HCT116 (cell line): ENCODE measurements around the gene GIPC3.

Source experiments
- CEBPB ChIP-seq: IDR thresholded peaks from 2 replicates; pipeline ENCODE4 v1.6.1; 2012; ENCODE audit warnings: low read depth
- CTCF ChIP-seq, 3 experiments: fragments of 200-600 bp in 1 of 3; sonication (generic) in 1 of 3; IDR thresholded peaks in 2 of 3; conservative IDR thresholded peaks in 1 of 3; 2 replicates each; pipeline ENCODE4 v1.5.1; 2012 to 2017; ENCODE audit warnings: low read depth in 2 of 3, low read length in 2 of 3, antibody characterized with exemption in 1 of 3, borderline replicate concordance in 1 of 3, control low read depth in 1 of 3, mild to moderate bottlenecking in 1 of 3, mixed read lengths in 1 of 3, mixed run types in 1 of 3, moderate library complexity in 1 of 3; ENCODE audit not compliant: insufficient read depth in 1 of 3
- EGR1 ChIP-seq: IDR thresholded peaks from 2 replicates; pipeline ENCODE4 v1.6.1; 2012; ENCODE audit warnings: low read depth
- EZH2 ChIP-seq: fragments of 200-600 bp; sonication (generic); IDR thresholded peaks from 2 replicates; pipeline ENCODE4 v1.6.1; 2017; ENCODE audit warnings: antibody characterized with exemption, mixed run types
- EZH2phosphoT487 ChIP-seq: fragments of 200-600 bp; IDR thresholded peaks from 2 replicates; pipeline ENCODE4 v1.6.1; 2018; ENCODE audit warnings: antibody characterized with exemption, borderline replicate concordance
- MAX ChIP-seq: IDR thresholded peaks from 2 replicates; pipeline ENCODE4 v1.6.1; 2012
- POLR2A ChIP-seq: IDR thresholded peaks from 2 replicates; pipeline ENCODE4 v1.7.0; 2011; ENCODE audit warnings: borderline replicate concordance; ENCODE audit not compliant: insufficient read depth, insufficient read length; ENCODE audit errors: extremely low read depth
- SIN3A ChIP-seq: IDR thresholded peaks from 2 replicates; pipeline ENCODE4 v1.6.1; 2012; ENCODE audit warnings: low read depth
- SP1 ChIP-seq: IDR thresholded peaks from 2 replicates; pipeline ENCODE4 v1.6.1; 2012; ENCODE audit warnings: low read depth
- TCF7L2 ChIP-seq: IDR thresholded peaks from 2 replicates; pipeline ENCODE4 v1.7.0; 2011; ENCODE audit warnings: borderline replicate concordance, inconsistent platforms; ENCODE audit not compliant: insufficient read depth, insufficient read length; ENCODE audit errors: extremely low read depth
- ZFX ChIP-seq: fragments of 450-650 bp; IDR thresholded peaks from 2 replicates; pipeline ENCODE4 v1.6.1; 2017

GRCh38 chr19:3625996-3626472, 40.8 kb downstream of the GIPC3 start:
- TF ChIP-seq POLR2A (no peak), CTCF (IDR thresholded peaks at IDR 0.05 in 2 of 3, conservative IDR thresholded peaks at IDR 0.05 in 1 of 3; ENCODE audit: borderline replicate concordance in 1 of 3, insufficient read depth in 1 of 3, low read depth in 2 of 3, low read length in 2 of 3) (no peak), SP1 (no peak), TCF7L2 (no peak), EZH2phosphoT487 (no peak), EGR1 (no peak), ZFX (no peak), EZH2 (no peak), MAX (no peak), SIN3A (no peak), CEBPB (no peak)
